PFSK-1 (cell line): ENCODE data around the gene MT1M.

Experiments
- POLR2AphosphoS5 ChIP-seq: IDR thresholded peaks from 2 replicates; pipeline ENCODE4 v1.6.1; 2012; ENCODE audit warnings: low read depth, mild to moderate bottlenecking, control low read depth, low read length, moderate library complexity
- SIN3A ChIP-seq: IDR thresholded peaks from 2 replicates; pipeline ENCODE4 v1.6.1; 2012; ENCODE audit warnings: mild to moderate bottlenecking, low read length, moderate library complexity, borderline replicate concordance; ENCODE audit not compliant: insufficient read depth
- TAF1 ChIP-seq: IDR thresholded peaks from 2 replicates; pipeline ENCODE4 v1.6.1; 2012; ENCODE audit warnings: low read length, control low read depth, borderline replicate concordance; ENCODE audit not compliant: insufficient read depth
- TF ChIP-seq, protein P1 (sequence below), 2 experiments: IDR thresholded peaks; 2 replicates each; pipeline versions ENCODE4 v1.6.1 to v1.8.0; 2011 to 2012; ENCODE audit warnings: low read depth in 2 of 2, low read length in 2 of 2, control low read depth in 1 of 2, inconsistent platforms in 1 of 2, mild to moderate bottlenecking in 1 of 2, moderate library complexity in 1 of 2; ENCODE audit not compliant: insufficient read depth in 1 of 2

DNA sequence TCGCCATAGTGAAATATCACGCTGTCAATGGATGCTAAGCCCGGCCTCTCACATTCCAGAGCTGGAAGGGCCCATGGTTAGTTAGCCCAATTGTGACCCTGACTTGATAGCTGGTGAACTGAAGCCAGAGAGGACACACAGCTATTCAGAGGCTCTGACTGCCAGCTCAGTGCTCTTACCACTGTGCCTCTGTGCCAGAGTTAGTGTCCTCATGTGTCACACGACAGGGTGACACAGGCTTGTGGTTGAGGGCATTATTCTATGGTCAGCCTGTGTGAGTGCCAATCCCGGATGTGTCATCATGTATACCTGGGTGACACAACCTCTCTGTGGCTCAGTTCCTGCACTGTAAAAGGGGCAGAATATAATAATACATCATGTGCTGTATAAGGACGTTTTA is 47.4 kb downstream of the MT1M start:
- TF ChIP-seq, protein P1, sequence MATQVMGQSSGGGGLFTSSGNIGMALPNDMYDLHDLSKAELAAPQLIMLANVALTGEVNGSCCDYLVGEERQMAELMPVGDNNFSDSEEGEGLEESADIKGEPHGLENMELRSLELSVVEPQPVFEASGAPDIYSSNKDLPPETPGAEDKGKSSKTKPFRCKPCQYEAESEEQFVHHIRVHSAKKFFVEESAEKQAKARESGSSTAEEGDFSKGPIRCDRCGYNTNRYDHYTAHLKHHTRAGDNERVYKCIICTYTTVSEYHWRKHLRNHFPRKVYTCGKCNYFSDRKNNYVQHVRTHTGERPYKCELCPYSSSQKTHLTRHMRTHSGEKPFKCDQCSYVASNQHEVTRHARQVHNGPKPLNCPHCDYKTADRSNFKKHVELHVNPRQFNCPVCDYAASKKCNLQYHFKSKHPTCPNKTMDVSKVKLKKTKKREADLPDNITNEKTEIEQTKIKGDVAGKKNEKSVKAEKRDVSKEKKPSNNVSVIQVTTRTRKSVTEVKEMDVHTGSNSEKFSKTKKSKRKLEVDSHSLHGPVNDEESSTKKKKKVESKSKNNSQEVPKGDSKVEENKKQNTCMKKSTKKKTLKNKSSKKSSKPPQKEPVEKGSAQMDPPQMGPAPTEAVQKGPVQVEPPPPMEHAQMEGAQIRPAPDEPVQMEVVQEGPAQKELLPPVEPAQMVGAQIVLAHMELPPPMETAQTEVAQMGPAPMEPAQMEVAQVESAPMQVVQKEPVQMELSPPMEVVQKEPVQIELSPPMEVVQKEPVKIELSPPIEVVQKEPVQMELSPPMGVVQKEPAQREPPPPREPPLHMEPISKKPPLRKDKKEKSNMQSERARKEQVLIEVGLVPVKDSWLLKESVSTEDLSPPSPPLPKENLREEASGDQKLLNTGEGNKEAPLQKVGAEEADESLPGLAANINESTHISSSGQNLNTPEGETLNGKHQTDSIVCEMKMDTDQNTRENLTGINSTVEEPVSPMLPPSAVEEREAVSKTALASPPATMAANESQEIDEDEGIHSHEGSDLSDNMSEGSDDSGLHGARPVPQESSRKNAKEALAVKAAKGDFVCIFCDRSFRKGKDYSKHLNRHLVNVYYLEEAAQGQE (IDR thresholded peaks at IDR 0.05; ENCODE audit: insufficient read depth in 1 of 2, low read depth in 2 of 2, low read length in 2 of 2), result no peak
- no peak for TF ChIP-seq POLR2AphosphoS5
- no peak for TF ChIP-seq TAF1
- TF ChIP-seq SIN3A, result no peak
